Thyroid gland (tissue), 4 donors: ENCODE data around the gene CBFA2T2. TPM values are rescaled to one million over a fixed set of nuclear protein-coding genes. Genes with fewer than 3 reads are reported as not detected.
A peak's percentile ranks its signal among the peaks of the same experiment; 100 is the strongest.

ENCODE experiments used
- DNase-seq, 2 donors: peaks; one replicate each; pipeline ENCODE4 v3.0.0-alpha.2; 2019
- H3K27ac ChIP-seq, 3 donors: fragments of 200-600 bp; sonication (generic); 1 replicate in 2 of 3; 2 replicates in 1 of 3; pipeline ENCODE4 v1.5.1; 2016 to 2019; ENCODE audit warnings: mild to moderate bottlenecking in 1 of 3, moderate library complexity in 1 of 3
- H3K27me3 ChIP-seq: fragments of 200-600 bp; sonication (generic); one replicate; pipeline ENCODE4 v1.5.1; 2019
- H3K36me3 ChIP-seq, 2 donors: fragments of 200-600 bp; sonication (generic); one replicate each; pipeline ENCODE4 v1.5.1; 2016 to 2019
- H3K4me1 ChIP-seq, 2 donors: fragments of 200-600 bp; sonication (generic); one replicate each; pipeline ENCODE4 v1.5.1; 2017 to 2019
- H3K4me3 ChIP-seq, 3 donors: fragments of 200-600 bp; sonication (generic); replicated peaks in 1 of 3; 1 replicate in 2 of 3; 2 replicates in 1 of 3; pipeline ENCODE4 v1.5.1; 2016; ENCODE audit warnings: mild to moderate bottlenecking in 1 of 3
- H3K9me3 ChIP-seq: fragments of 200-600 bp; sonication (generic); one replicate; pipeline ENCODE4 v1.5.1; 2017
- POLR2A ChIP-seq, 2 donors: fragments of 450-650 bp; IDR thresholded peaks; one replicate each; pipeline ENCODE4 v1.6.1; 2017; ENCODE audit warnings: antibody characterized with exemption in 2 of 2, mild to moderate bottlenecking in 2 of 2, moderate library complexity in 1 of 2
- WGBS, 2 donors: methylation state at CpG; one replicate each; pipeline ENCODE4 v1.1.5; 2017; 5-methylcytosine and 5-hydroxymethylcytosine counted together
- intact Hi-C: fragments of 100-400 bp; cut with DNase I; formaldehyde crosslinking; loops from one replicate; pipeline ENCODE4 v1.15.1; 2023
- total RNA-seq, 4 donors: library from RNA; depleted of rRNA; stranded (reverse); fragments of >200 nt; gene quantifications; one replicate each; pipeline ENCODE4 v1.2.3, GENCODE V29; 2016
- TF ChIP-seq, protein P1 (sequence below), 6 experiments: fragments of 200-600 bp in 3 of 6; fragments of 450-650 bp in 3 of 6; sonication (generic) in 3 of 6; IDR thresholded peaks; one replicate each; pipeline ENCODE4 v1.5.1; 2016 to 2019; ENCODE audit warnings: antibody characterized with exemption in 6 of 6, mild to moderate bottlenecking in 2 of 6, inconsistent platforms in 1 of 6, moderate library complexity in 1 of 6

Gene CBFA2T2
- total RNA-seq, 4 donors from 2014 or later: 29.7 to 57.3 (median 35.8) TPM

DNA sequence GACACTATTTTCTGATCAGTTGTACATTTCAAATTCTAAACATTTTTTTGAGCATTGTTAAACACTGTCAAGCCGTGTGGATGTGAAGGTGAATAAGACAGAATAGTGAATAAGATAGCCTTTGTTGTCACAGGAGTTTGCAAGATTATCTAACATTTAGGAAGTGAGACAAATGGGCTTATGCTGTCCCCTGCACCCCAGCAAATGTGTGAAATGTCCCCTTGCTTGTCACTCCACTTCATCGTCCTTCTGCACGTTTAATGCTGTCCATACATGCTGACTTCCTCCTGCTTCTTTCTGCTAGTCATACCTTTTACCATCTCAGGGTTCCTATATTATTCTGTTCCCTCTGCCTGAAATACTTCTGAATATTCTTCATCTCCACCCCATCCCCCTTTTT is 62.6 kb downstream of the CBFA2T2 start:
- intact Hi-C loops: no loop called here
- no peaks in the 10 kb centered on the region for H3K27me3 ChIP-seq
- peaks cover 7 to 17% of the 10 kb centered on the region in 2 donors for H3K4me1 ChIP-seq
- no peak overlapping the region for H3K27ac ChIP-seq
- WGBS, 2 donors: 84 to 89% methylated on average over 3 of the region's 3 CpGs
- H3K9me3 ChIP-seq: no peaks in the 10 kb centered on the region
- TF ChIP-seq POLR2A (IDR thresholded peaks at IDR 0.05): no peak
- TF ChIP-seq, protein P1, sequence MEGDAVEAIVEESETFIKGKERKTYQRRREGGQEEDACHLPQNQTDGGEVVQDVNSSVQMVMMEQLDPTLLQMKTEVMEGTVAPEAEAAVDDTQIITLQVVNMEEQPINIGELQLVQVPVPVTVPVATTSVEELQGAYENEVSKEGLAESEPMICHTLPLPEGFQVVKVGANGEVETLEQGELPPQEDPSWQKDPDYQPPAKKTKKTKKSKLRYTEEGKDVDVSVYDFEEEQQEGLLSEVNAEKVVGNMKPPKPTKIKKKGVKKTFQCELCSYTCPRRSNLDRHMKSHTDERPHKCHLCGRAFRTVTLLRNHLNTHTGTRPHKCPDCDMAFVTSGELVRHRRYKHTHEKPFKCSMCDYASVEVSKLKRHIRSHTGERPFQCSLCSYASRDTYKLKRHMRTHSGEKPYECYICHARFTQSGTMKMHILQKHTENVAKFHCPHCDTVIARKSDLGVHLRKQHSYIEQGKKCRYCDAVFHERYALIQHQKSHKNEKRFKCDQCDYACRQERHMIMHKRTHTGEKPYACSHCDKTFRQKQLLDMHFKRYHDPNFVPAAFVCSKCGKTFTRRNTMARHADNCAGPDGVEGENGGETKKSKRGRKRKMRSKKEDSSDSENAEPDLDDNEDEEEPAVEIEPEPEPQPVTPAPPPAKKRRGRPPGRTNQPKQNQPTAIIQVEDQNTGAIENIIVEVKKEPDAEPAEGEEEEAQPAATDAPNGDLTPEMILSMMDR (IDR thresholded peaks at IDR 0.05): no peak
- H3K4me3 ChIP-seq: no peak overlapping the region
- DNase-seq: no peak
- H3K36me3 ChIP-seq: no peaks in the 10 kb centered on the region

DNA sequence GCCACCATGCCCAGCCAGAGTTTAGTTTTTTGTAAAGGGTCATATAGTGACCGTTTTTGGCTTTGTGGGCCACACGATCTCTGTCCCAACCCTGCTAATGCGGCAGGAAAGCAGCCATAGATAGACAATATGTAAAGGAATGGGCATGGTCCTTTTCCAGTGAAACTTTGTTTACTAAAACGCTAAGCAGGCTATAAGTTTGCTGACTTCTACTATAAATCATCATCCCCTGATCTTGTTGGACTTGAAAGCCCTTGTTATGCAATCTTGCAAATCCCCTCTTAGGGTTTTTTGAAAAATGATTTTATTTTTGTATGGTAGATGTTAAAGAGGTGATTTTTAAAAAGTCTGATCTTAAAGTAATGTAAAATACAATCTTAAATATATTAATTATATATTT is 63.6 kb downstream of the CBFA2T2 start:
- intact Hi-C loops: no loop called here
- TF ChIP-seq, protein P1 (IDR thresholded peaks at IDR 0.05): no peak
- TF ChIP-seq POLR2A (IDR thresholded peaks at IDR 0.05): no peak
- Histone ChIP-seq H3K4me1 (peaks cover 7 to 17% of the 10 kb centered on the region in 2 donors), H3K9me3 (no peaks in the 10 kb centered on the region), H3K27me3 (no peaks in the 10 kb centered on the region), H3K27ac (no peak overlapping the region), H3K36me3 (no peaks in the 10 kb centered on the region), H3K4me3 (no peak overlapping the region)
- 89 to 93% methylated on average over 4 of the region's 4 CpGs for WGBS, 2 donors
- DNase-seq: no peak

DNA sequence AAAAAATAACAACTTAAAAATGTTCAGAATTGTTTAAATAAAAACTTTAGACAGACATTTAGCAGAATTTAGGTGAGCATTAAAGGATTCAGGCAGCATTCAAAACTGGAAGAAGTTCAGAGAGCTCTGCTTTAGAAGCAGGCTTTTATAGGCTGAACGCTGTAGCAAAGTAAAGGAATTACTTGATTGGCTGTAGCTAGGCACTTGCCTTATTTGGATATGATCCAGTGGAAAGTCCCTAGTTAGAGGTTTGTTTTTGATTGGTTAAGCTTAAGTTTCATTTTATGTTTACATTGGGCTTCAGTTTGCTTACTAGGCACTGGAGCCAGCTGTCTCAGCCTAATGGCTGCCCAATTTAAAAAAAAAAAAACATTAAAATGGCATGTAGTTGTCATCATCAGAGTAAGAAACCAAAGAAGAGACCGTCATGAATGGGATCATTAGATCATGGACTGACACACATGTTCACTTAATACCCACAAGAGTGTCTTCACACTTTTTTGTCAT is 65.1 kb downstream of the CBFA2T2 start:
- Histone ChIP-seq H3K4me1 (peaks cover 7 to 17% of the 10 kb centered on the region in 2 donors), H3K27me3 (no peaks in the 10 kb centered on the region), H3K4me3 (no peak overlapping the region), H3K9me3 (no peaks in the 10 kb centered on the region), H3K27ac (peak overlapping the region; percentile 59 to 78 (median 76)), H3K36me3 (no peaks in the 10 kb centered on the region)
- TF ChIP-seq, protein P1 (IDR thresholded peaks at IDR 0.05): no peak
- TF ChIP-seq POLR2A (IDR thresholded peaks at IDR 0.05): peak in 1 of 2 donors; percentile 57
- 22 to 27% methylated on average over 2 of the region's 2 CpGs for WGBS, 2 donors
- intact Hi-C loops: no loop called here
- no peak for DNase-seq

DNA sequence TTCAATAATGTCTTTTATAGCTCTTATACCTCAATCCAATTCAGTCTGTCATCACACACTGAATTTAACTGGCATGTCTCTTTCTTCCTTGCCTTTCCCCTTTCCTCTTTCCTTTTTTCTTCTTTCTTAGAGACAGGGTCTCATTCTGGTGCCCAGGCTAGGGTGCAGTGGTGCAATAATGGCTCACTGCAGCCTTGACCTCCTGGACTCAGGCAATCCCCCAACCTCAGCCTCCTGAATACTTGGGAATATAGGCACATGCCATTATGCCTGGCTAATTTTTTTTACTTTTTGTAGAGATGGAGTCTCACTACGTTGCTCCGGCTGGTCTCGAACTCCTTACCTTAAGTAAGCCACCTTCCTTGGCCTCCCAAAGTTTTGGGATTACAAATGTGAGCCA is 65.9 kb downstream of the CBFA2T2 start:
- 98 to 99% methylated on average over 3 of the region's 3 CpGs for WGBS, 2 donors
- Histone ChIP-seq H3K9me3 (no peaks in the 10 kb centered on the region), H3K27ac (peak overlapping the region; percentile 59 to 78 (median 76)), H3K27me3 (no peaks in the 10 kb centered on the region), H3K4me3 (no peak overlapping the region), H3K36me3 (no peaks in the 10 kb centered on the region), H3K4me1 (peaks cover 7 to 17% of the 10 kb centered on the region in 2 donors)
- intact Hi-C loops: no loop called here
- TF ChIP-seq POLR2A (IDR thresholded peaks at IDR 0.05): no peak
- TF ChIP-seq, protein P1 (IDR thresholded peaks at IDR 0.05): no peak
- no peak for DNase-seq

DNA sequence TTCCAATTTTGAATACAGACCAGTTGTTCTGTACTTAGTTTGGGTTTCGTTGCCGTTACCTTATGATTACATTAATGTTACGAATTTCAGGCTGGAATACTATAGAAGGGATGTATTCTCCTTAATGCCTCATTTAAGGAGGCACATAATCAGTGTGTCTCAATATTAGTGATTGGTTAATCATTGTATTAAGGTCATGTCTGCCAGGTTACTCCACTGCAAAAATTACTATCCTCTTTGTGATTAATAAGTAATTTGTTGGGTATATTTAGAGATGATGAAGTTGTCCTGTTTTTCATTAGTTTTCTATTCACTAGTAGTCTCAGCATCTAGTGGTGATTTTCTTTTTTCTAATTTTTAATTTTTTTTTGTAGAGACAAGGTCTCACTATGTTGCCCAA is 66.3 kb downstream of the CBFA2T2 start:
- Histone ChIP-seq H3K27ac (no peak overlapping the region), H3K4me1 (peaks cover 7 to 17% of the 10 kb centered on the region in 2 donors), H3K4me3 (no peak overlapping the region), H3K36me3 (no peaks in the 10 kb centered on the region), H3K9me3 (no peaks in the 10 kb centered on the region), H3K27me3 (no peaks in the 10 kb centered on the region)
- intact Hi-C loops: no loop called here
- WGBS, 2 donors: 97 to 99% methylated on average over 3 of the region's 3 CpGs
- no peak for TF ChIP-seq POLR2A (IDR thresholded peaks at IDR 0.05)
- TF ChIP-seq, protein P1 (IDR thresholded peaks at IDR 0.05): no peak
- no peak for DNase-seq
